Measurements from ENCODE around the gene FAM98C. TPM values are rescaled to one million over a fixed set of nuclear protein-coding genes. Genes with fewer than 3 reads are reported as not detected.

Gene FAM98C
- total and polyA plus RNA-seq, 2 of the 13 experiments (the other 11 are each of a cell fraction or from before 2014, with no cell fraction given): 10.0 to 11.5 TPM

DNA sequence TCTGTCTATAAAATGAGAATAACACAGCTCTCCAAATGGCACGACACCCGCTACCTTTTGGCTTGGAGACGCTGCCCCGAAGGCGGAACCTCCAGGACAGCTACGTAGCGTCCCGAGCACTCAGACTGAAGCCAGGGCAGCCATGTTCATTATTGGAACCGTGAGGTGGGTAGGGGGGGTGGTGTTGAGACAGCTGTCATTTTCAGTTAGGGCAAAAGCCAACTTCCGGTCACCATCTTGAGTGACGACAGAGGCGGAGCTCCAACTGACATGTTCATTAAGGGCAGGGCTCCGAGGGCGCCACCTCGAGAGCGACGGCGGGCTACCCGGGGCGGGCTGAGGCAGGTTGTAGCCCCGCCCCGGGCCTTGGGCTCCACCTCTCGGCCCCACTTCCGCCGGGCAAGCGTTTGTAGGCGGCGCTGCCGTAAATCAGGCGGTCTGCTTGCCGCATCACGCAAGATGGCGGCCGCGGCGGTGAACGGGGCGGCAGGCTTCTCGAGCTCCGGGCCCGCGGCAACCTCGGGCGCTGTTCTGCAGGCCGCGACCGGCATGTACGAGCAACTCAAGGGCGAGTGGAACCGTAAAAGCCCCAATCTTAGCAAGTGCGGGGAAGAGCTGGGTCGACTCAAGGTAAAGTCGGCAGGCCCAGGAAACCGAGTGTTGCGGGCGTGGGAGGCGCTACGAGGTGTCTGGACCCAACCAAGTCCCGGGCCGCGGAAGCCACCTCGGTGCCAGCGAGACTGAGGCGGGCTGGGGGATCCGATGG is 28.4 kb upstream of the FAM98C start, which contains the start of gene PSMD8 (continued):
- TF ChIP-seq, protein P1, sequence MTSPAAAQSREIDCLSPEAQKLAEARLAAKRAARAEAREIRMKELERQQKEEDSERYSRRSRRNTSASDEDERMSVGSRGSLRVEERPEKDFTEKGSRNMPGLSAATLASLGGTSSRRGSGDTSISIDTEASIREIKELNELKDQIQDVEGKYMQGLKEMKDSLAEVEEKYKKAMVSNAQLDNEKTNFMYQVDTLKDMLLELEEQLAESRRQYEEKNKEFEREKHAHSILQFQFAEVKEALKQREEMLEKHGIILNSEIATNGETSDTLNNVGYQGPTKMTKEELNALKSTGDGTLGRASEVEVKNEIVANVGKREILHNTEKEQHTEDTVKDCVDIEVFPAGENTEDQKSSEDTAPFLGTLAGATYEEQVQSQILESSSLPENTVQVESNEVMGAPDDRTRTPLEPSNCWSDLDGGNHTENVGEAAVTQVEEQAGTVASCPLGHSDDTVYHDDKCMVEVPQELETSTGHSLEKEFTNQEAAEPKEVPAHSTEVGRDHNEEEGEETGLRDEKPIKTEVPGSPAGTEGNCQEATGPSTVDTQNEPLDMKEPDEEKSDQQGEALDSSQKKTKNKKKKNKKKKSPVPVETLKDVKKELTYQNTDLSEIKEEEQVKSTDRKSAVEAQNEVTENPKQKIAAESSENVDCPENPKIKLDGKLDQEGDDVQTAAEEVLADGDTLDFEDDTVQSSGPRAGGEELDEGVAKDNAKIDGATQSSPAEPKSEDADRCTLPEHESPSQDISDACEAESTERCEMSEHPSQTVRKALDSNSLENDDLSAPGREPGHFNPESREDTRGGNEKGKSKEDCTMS (CRISPR knock-in tag; conservative IDR thresholded peaks at IDR 0.05): no peak
- TF ChIP-seq CCDC6 (CRISPR knock-in tag; IDR thresholded peaks at IDR 0.05): peak; percentile 76; the same call in 1 of the 2 replicates
- peak; percentile 88 for TF ChIP-seq POLR2AphosphoS5 (IDR thresholded peaks at IDR 0.05; ENCODE audit: low read depth, low read length)
- TF ChIP-seq ZNF138 (CRISPR knock-in tag; IDR thresholded peaks at IDR 0.05; ENCODE audit: low read depth): peak; percentile 91
- TF ChIP-seq, protein P2, sequence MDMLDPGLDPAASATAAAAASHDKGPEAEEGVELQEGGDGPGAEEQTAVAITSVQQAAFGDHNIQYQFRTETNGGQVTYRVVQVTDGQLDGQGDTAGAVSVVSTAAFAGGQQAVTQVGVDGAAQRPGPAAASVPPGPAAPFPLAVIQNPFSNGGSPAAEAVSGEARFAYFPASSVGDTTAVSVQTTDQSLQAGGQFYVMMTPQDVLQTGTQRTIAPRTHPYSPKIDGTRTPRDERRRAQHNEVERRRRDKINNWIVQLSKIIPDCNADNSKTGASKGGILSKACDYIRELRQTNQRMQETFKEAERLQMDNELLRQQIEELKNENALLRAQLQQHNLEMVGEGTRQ (IDR thresholded peaks at IDR 0.05; ENCODE audit: low read depth, low read length): no peak
- TF ChIP-seq, protein P2 (CRISPR knock-in tag; IDR thresholded peaks at IDR 0.05; ENCODE audit: borderline replicate concordance): peak; percentile 52; the same call in 1 of the 2 replicates
- TF ChIP-seq, protein P3, sequence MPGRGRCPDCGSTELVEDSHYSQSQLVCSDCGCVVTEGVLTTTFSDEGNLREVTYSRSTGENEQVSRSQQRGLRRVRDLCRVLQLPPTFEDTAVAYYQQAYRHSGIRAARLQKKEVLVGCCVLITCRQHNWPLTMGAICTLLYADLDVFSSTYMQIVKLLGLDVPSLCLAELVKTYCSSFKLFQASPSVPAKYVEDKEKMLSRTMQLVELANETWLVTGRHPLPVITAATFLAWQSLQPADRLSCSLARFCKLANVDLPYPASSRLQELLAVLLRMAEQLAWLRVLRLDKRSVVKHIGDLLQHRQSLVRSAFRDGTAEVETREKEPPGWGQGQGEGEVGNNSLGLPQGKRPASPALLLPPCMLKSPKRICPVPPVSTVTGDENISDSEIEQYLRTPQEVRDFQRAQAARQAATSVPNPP (CRISPR knock-in tag; IDR thresholded peaks at IDR 0.05): 0 out of 2 replicates have a peak, but pooled peaks have one; percentile 41
- 0 out of 2 replicates have a peak, but pooled peaks have one; percentile 21 for TF ChIP-seq ZNF670 (CRISPR knock-in tag; IDR thresholded peaks at IDR 0.05; ENCODE audit: borderline replicate concordance)
- no peak for TF ChIP-seq ZNF83 (CRISPR knock-in tag; IDR thresholded peaks at IDR 0.05; ENCODE audit: borderline replicate concordance)
- 0 out of 2 replicates have a peak, but pooled peaks have one; percentile 47 for TF ChIP-seq HMG20B (CRISPR knock-in tag; conservative IDR thresholded peaks at IDR 0.05)
- TF ChIP-seq KDM4B (CRISPR knock-in tag; IDR thresholded peaks at IDR 0.05): peak; percentile 89
- TF ChIP-seq, protein P4, sequence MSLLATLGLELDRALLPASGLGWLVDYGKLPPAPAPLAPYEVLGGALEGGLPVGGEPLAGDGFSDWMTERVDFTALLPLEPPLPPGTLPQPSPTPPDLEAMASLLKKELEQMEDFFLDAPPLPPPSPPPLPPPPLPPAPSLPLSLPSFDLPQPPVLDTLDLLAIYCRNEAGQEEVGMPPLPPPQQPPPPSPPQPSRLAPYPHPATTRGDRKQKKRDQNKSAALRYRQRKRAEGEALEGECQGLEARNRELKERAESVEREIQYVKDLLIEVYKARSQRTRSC (CRISPR knock-in tag; IDR thresholded peaks at IDR 0.05; ENCODE audit: low read depth): 0 out of 2 replicates have a peak, but pooled peaks have one; percentile 49
- TF ChIP-seq ADNP (CRISPR knock-in tag; IDR thresholded peaks at IDR 0.05): no peak
- TF ChIP-seq ZNF879 (CRISPR knock-in tag; IDR thresholded peaks at IDR 0.05): no peak
- TF ChIP-seq ZNF253 (CRISPR knock-in tag; IDR thresholded peaks at IDR 0.05; ENCODE audit: borderline replicate concordance): no peak
- TF ChIP-seq ZNF746 (CRISPR knock-in tag; IDR thresholded peaks at IDR 0.05): no peak; the same call in 1 of the 2 replicates
- TF ChIP-seq ZFY (CRISPR knock-in tag; IDR thresholded peaks at IDR 0.05): peak; percentile 99
- peak; percentile 98 for TF ChIP-seq ZNF891 (CRISPR knock-in tag; IDR thresholded peaks at IDR 0.05)
- peak; percentile 33; the same call in 1 of the 2 replicates for TF ChIP-seq RELA (CRISPR knock-in tag; IDR thresholded peaks at IDR 0.05)
- TF ChIP-seq ZNF431 (CRISPR knock-in tag; IDR thresholded peaks at IDR 0.05; ENCODE audit: borderline replicate concordance, low read depth): peak; percentile 43; the same call in 1 of the 2 replicates
- no peak; the same call in 1 of the 2 replicates for TF ChIP-seq HDAC2 (CRISPR knock-in tag; IDR thresholded peaks at IDR 0.05)
- peak; percentile 98 for TF ChIP-seq RBFOX2 (IDR thresholded peaks at IDR 0.05; ENCODE audit: low read depth, low read length)
- TF ChIP-seq GABPB1 (CRISPR knock-in tag; IDR thresholded peaks at IDR 0.05): peak; percentile 96
- 0 out of 2 replicates have a peak, but pooled peaks have one; percentile 73 for TF ChIP-seq ZNF333 (CRISPR knock-in tag; IDR thresholded peaks at IDR 0.05; ENCODE audit: borderline replicate concordance)
